Stimulated activated naive CD4-positive, alpha-beta T cell (primary cell): Measurements from ENCODE around the gene OLR1.

ENCODE experiments used
- DNase-seq, 6 experiments: peaks; one replicate each; lab custom pipeline; 2025; lab: John Stamatoyannopoulos, UW

The OLR1 gene

DNA sequence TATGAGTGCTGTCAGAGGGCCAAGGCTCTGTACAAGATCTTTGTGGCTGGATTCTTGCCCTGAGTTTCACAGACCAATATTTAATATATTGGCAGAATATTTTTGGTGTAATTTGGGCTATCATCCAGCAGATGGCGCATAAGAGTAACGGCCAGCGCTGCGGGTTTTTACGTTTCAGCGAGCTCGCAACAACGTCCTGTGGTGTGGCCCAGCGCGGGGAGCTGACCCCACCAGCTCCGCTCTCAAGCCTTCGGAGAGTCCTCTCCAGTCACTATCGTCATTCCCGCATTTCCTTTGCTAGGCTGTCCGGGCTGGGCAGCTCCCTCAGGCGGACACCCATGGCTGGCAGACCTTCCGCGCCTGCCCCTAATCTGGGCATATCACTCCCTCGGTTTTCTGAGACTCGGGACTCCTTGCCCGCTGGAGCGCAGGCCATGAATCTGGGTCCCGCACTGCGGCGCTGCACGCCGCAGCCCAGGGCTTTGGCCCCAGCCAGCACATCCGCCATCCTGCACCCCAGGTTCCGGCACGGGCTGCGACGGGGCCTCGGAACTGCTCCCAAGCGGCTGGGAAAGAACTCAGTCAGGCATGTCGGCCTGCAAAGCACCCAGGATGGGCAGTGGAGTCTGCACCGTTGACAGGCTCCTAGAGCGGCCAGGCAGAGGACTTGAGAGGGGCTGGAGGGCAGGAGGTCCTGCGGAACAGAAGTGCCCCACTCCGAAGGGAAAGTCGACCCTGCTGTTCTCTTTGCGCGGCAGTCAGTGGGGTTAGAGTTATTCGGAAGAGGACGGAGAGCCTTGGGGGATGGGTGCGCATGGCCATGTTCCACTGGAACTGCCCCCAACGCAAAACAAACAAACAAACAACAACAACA, 18.4 kb downstream of the OLR1 start:
- peak; percentile 25 to 81 (median 52) for DNase-seq

GRCh38 chr12:10151621-10152020, 20.3 kb downstream of the OLR1 start:
- no peak for DNase-seq

- no peak for DNase-seq
Observed at GRCh38 chr12:10147714-10148403, 24.1 kb downstream of the OLR1 start.

GRCh38 chr12:10142976-10143589, 28.8 kb downstream of the OLR1 start:
- no peak for DNase-seq

DNA sequence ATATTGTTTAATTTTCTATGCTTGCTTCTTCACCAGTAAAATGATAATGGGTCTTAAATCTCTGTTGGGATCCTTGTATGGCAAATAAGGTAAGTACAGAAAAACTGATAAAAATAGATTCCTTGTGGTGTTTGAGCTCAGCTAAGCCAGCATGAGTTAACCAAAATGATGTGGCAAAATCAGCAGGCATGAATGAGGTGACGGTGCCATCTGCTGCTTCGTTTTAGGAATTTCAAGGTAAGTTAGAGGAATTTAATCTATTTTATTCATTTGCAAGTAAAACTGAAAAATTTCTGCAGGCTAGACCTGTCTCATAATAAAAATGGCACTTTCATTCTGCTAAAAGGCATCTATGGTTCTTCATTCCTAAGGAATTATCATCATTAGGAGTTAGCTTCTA, 31.9 kb downstream of the OLR1 start:
- DNase-seq = peak in 5 of 6 experiments; percentile 14 to 58 (median 27)

- no peak for DNase-seq
Observed at GRCh38 chr12:10136637-10137205, 35.2 kb downstream of the OLR1 start.

DNA sequence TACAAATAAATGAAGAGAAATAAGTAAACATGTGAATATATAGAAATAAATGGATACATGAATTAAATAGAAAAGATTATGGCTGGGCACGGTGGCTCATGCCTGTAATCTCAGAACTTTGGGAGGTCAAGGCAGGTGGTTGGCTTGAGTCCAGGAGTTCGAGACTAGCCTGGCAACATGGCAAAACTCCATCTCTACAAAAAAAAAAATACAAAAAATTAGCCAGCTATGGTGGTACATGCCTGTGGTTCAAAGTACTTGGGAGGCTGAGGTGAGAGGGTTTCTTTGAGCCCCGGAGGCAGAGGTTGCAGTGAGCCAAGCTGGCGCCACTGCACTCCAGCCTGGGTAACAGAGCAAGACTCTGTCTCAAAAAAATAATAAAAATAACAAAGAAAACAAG, 36.8 kb downstream of the OLR1 start:
- DNase-seq = no peak

- no peak for DNase-seq
Observed at GRCh38 chr12:10132850-10133370, 39.0 kb downstream of the OLR1 start.

GRCh38 chr12:10131111-10131690, 40.7 kb downstream of the OLR1 start:
- DNase-seq = no peak

GRCh38 chr12:10130042-10130441, 41.9 kb downstream of the OLR1 start, which contains the start of gene CLEC7A:
Gene CLEC7A (minus strand): TSS chr12:10130199. CDS start chr12:10130082, 117 bp downstream.
- DNase-seq = no peak

- DNase-seq = no peak
Observed at GRCh38 chr12:10128687-10129086, 43.2 kb downstream of the OLR1 start.

- DNase-seq = no peak
Observed at GRCh38 chr12:10126413-10126812, 45.5 kb downstream of the OLR1 start.

GRCh38 chr12:10122689-10123088, 49.2 kb downstream of the OLR1 start:
- no peak for DNase-seq

DNA sequence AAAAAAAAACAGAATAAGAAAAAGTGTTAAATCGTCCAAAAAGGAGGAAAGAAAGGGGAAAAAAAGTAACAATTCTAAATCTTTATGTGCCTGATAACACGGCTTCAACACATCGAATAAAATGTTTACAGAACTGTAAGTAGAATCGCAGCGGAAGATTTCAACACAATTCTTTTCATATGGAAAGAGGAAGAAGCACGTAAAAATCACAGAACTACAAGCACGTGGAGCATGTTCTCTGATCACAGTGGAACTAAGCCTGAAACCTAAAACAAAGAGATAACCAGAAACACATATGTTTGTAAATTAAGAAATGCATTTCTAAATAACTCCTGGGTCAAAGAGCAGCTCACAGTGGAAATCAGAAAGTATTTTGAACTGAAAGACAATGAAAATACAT, 50.7 kb downstream of the OLR1 start:
- DNase-seq = no peak

DNA sequence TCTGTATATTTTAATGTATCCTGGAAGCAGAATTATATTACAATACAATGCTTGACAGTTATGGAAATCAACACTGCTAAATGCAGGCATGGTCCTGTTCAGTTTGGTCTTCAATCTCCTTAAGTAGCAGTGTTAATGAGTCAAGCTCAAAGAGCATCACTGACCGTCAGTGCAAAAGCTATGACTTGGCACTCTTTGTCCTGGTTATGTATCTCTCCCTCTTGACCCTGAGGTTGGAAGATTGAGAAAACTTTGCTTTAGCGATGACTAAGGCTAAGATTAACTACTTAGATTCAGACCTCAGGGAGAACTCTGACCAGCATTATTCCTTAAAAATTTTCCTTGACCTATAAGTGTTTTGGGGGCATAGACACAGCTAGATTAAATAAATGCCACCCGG, 52.9 kb downstream of the OLR1 start:
- no peak for DNase-seq

- no peak for DNase-seq
Observed at GRCh38 chr12:10115890-10116289, 56.0 kb downstream of the OLR1 start.

- DNase-seq = no peak
Observed at GRCh38 chr12:10115311-10115710, 56.6 kb downstream of the OLR1 start.

GRCh38 chr12:10113920-10114319, 58.0 kb downstream of the OLR1 start:
- no peak for DNase-seq

DNA sequence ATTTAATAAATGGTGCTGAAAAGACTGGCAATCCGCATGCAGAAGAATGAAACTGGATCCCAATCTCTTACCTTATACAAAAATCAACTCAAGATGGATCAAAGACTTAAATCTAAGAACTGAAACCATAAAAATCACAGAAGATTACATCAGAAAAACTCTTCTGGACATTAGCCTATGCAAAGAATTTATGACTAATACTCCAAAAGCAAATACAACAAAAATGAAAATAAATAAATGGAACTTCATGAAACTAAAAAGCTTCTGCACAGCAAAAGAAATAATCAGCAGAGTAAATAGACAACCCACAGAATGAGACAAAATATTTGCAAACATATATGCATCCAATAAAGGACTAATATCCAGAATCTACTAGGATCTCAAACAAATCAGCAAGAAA, 58.9 kb downstream of the OLR1 start:
- DNase-seq = no peak

DNA sequence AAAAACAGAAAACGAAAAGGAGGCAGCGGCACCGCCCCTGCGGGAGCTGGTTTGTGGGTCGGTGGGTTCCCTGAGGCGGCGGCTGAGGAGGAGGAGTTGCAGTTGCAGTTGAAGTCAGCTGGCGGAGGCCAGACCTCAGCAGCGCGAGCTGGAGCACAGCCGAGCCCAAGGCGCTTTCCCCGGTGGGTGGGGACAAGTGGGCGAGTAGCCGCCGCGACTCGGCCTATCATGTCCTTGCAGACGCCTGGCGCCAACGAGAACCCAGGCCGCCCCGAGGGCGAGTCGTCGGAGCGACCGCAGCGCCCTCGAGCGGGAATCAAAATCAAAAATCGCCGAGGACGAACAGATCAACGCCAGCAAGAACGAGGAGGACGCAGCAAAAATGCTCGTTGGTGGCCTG, 60.5 kb downstream of the OLR1 start:
- DNase-seq = no peak

- DNase-seq = no peak
Observed at GRCh38 chr12:10110256-10110844, 61.6 kb downstream of the OLR1 start.
